HG03097 (cell line): ENCODE results near the gene CAMK2D.
A peak's percentile ranks its signal among the peaks of the same experiment; 100 is the strongest.

Experiments used
- ATAC-seq: cut with Tn5 transposase; IDR thresholded peaks from one replicate; pipeline ENCODE4 v1.9.1; 2021; ENCODE audit not compliant: unreplicated experiment, low FRiP score

The CAMK2D gene

DNA sequence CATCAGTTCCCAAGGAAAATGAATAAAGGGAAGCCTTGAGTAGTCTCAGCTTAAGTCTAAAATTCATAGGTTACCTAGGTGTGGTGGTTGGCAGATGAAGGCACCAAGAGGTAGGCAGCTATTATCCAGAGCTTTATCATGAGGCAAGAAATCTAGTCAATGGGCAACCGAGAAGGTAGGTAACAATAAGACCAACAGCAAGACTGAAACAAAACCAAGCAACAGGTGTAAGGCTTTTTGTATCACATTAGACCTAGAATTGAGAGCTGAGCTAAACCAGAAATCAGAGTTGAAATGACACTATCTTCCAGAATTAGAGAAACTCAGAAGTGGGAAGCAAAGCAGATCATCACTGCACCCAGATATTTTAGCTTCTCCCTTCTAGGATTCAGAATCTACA is 117.1 kb downstream of the CAMK2D start:
- ATAC-seq = no peak

GRCh38 chr4:113643505-113643904 is 118.0 kb downstream of the CAMK2D start:
- ATAC-seq = no peak

- peak; percentile 55 for ATAC-seq
Measured at GRCh38 chr4:113641025-113641431, 120.5 kb downstream of the CAMK2D start.

GRCh38 chr4:113639326-113639725 is 122.2 kb downstream of the CAMK2D start:
- no peak for ATAC-seq

DNA sequence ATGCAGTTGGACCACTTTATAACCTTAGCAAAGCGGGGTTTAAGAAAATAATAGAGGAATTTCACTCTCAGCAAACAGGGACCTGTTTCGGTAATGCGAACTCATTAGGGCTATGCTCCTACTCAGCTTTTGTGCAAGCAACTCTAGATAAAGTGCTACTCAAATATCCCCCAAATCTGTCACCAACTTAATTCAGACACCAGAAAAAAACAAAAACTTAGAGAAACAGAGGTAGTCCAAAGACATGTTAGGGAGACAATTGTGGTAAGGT is 123.0 kb downstream of the CAMK2D start:
- ATAC-seq = no peak

- no peak for ATAC-seq
Measured at GRCh38 chr4:113637823-113638561, 123.5 kb downstream of the CAMK2D start.

- no peak for ATAC-seq
Measured at GRCh38 chr4:113637363-113637762, 124.2 kb downstream of the CAMK2D start.

GRCh38 chr4:113636877-113637276 is 124.7 kb downstream of the CAMK2D start:
- ATAC-seq = no peak

DNA sequence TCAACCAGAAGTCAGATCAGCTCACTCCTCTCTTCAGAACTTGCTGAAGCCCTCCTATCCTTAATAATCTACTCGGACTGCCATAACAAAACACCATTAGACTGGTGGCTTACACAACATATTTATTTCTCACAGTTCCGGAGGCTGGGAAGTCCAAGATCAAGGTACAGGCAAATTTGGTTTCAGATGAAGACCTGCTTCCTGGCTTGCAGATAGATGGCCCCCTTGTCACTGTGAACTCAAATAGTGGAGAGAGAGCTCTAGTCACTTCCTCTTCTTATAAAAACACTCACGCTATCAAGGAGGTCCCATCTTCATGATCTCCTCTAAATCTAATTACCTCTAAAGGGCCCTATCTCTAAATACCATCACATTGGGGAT is 125.1 kb downstream of the CAMK2D start:
- peak; percentile 40 for ATAC-seq

- no peak for ATAC-seq
Measured at GRCh38 chr4:113635739-113636437, 125.7 kb downstream of the CAMK2D start.

- ATAC-seq = no peak
Measured at GRCh38 chr4:113634081-113634969, 127.2 kb downstream of the CAMK2D start.

GRCh38 chr4:113633467-113633866 is 128.1 kb downstream of the CAMK2D start:
- no peak for ATAC-seq

- ATAC-seq = no peak
Measured at GRCh38 chr4:113628711-113629110, 132.8 kb downstream of the CAMK2D start.

- ATAC-seq = no peak
Measured at GRCh38 chr4:113627321-113627720, 134.2 kb downstream of the CAMK2D start.

- no peak for ATAC-seq
Measured at GRCh38 chr4:113625902-113626301, 135.6 kb downstream of the CAMK2D start.

DNA sequence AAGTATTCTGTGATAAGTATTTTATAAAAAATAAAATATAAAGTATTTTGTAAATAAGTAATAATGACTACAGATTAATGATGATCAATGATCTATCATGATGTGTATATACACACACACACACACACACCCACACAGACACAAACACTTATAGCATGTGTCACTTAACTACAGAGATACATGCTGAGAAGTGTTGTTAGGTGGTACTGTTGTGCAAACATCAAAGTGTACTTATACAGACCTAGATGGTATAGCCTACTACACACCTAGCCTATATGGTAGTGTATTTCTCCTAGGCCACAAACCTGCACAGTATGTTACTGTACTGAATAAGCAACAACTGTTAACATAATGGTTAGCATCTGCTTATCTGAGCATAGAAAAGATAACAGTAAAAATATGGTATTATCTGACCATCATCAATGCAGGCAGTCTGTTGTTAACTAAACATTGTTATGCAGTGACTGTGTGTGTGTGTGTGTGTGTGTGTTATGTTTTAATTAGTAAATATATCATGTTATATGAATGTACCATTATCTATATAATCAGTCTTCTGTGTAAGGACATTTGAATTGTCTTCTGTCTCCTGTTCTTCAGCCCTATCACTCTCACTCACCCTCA is 138.2 kb downstream of the CAMK2D start:
- no peak for ATAC-seq

GRCh38 chr4:113621633-113622032 is 139.9 kb downstream of the CAMK2D start:
- ATAC-seq = no peak

- ATAC-seq = no peak
Measured at GRCh38 chr4:113620032-113620431, 141.5 kb downstream of the CAMK2D start.

GRCh38 chr4:113619526-113619925 is 142.0 kb downstream of the CAMK2D start:
- ATAC-seq = no peak

DNA sequence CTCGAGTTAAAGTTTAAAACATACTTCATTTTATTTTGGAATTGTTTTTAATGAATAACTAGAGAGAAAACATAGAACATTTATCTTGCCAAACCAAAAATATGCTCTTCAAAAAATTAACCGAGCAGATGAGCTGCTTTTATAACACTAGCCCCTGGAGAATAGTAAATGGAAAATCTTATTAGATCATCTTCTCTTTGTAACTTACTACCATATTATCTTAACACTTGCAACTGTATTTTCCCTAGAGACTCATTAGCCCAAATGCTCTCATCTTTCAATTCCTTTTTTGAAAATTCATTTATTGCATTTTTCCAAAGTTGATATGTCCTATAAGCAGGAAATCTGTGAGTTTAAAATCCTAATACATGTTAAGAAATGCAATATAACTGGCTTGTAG is 143.3 kb downstream of the CAMK2D start:
- ATAC-seq = no peak

GRCh38 chr4:113617195-113617594 is 144.3 kb downstream of the CAMK2D start:
- ATAC-seq = no peak
